PC-9 (cell line): ENCODE data around the gene BCL2L1. TPM values are rescaled to one million over a fixed set of nuclear protein-coding genes. Genes with fewer than 3 reads are reported as not detected.

Experiments used
- BruUV-seq: library from RNA; stranded (reverse); fragments of 400-500 nt; replicated peaks from 2 replicates; lab custom pipeline; 2021; lab: Mats Ljungman, UMichigan
- CTCF ChIA-PET: fragments of 300-600 bp; sonication (Branson Sonifier 250); formaldehyde crosslinking; loops from one replicate; lab custom pipeline; 2022; ENCODE audit warnings: antibody characterized with exemption; lab: Charles Lee
- POLR2A ChIA-PET: fragments of 300-600 bp; sonication (Branson Sonifier 250); formaldehyde crosslinking; loops from one replicate; lab custom pipeline; 2022; ENCODE audit warnings: antibody characterized with exemption; ENCODE audit not compliant: unreplicated experiment; lab: Charles Lee
- DNase-seq, 2 experiments: peaks; one replicate each; pipeline versions ENCODE4 v3.0.0 to v3.0.0-alpha.2; 2015 to 2022; ENCODE audit warnings: mixed read lengths in 1 of 2
- H2AFZ ChIP-seq: fragments of 200-600 bp; sonication (generic); 2 replicates; pipeline ENCODE4 v1.8.1; 2017; ENCODE audit warnings: antibody characterized with exemption
- H3F3A ChIP-seq: fragments of 200-600 bp; sonication (generic); 2 replicates; pipeline ENCODE4 v1.8.1; 2017; ENCODE audit warnings: antibody characterized with exemption, mild to moderate bottlenecking, low read depth; ENCODE audit not compliant: insufficient read depth
- H3K27ac ChIP-seq: fragments of 200-600 bp; sonication (generic); 2 replicates; pipeline ENCODE4 v1.6.1; 2016; ENCODE audit warnings: mixed run types
- H3K27me3 ChIP-seq: fragments of 200-600 bp; sonication (generic); 2 replicates; pipeline ENCODE4 v1.6.1; 2016; ENCODE audit warnings: low read depth, mixed run types; ENCODE audit not compliant: insufficient read depth
- H3K36me3 ChIP-seq: fragments of 200-600 bp; sonication (generic); 2 replicates; pipeline ENCODE4 v1.6.1; 2016; ENCODE audit warnings: low read depth, mixed run types
- H3K4me1 ChIP-seq: fragments of 200-600 bp; sonication (generic); replicated peaks from 2 replicates; pipeline ENCODE4 v1.6.1; 2016; ENCODE audit warnings: mixed run types; ENCODE audit not compliant: insufficient read depth
- H3K4me2 ChIP-seq: fragments of 200-600 bp; sonication (generic); 2 replicates; pipeline ENCODE4 v1.6.1; 2017; ENCODE audit warnings: mixed run types
- H3K4me3 ChIP-seq: fragments of 200-600 bp; sonication (generic); 2 replicates; pipeline ENCODE4 v1.6.1; 2016; ENCODE audit warnings: mixed run types
- H3K79me2 ChIP-seq: fragments of 200-600 bp; sonication (generic); 2 replicates; pipeline ENCODE4 v1.6.1; 2017; ENCODE audit warnings: low read depth, mixed run types
- H3K9me2 ChIP-seq: fragments of 200-600 bp; sonication (generic); 2 replicates; pipeline ENCODE4 v1.8.1; 2017; ENCODE audit warnings: mild to moderate bottlenecking; ENCODE audit not compliant: insufficient read depth
- H3K9me3 ChIP-seq: fragments of 200-600 bp; sonication (generic); 2 replicates; pipeline ENCODE4 v1.8.1; 2016; ENCODE audit warnings: low read depth; ENCODE audit not compliant: insufficient read depth
- H4K20me1 ChIP-seq: fragments of 200-600 bp; sonication (generic); 2 replicates; pipeline ENCODE4 v1.8.1; 2017; ENCODE audit not compliant: insufficient read depth
- EZH2 ChIP-seq: fragments of 200-600 bp; sonication (generic); IDR thresholded peaks from 2 replicates; pipeline ENCODE4 v1.8.0; 2017; ENCODE audit warnings: antibody characterized with exemption, low read depth
- intact Hi-C: fragments of 100-400 bp; cut with micrococcal nuclease; formaldehyde crosslinking; loops from one replicate; pipeline ENCODE4 v1.10.0; 2022; ENCODE audit not compliant: unreplicated experiment
- total RNA-seq: library from RNA; stranded (reverse); gene quantifications from 2 replicates; pipeline ENCODE4 v1.2.3, GENCODE V29; 2021
- TF ChIP-seq, protein P1 (sequence below): fragments of 200-600 bp; sonication (generic); conservative IDR thresholded peaks from 2 replicates; pipeline ENCODE4 v1.6.1; 2017; ENCODE audit warnings: mixed run types, antibody characterized with exemption, mild to moderate bottlenecking, moderate library complexity

Gene BCL2L1
- total RNA-seq, 1 experiment from 2014 or later, result 125 TPM

DNA sequence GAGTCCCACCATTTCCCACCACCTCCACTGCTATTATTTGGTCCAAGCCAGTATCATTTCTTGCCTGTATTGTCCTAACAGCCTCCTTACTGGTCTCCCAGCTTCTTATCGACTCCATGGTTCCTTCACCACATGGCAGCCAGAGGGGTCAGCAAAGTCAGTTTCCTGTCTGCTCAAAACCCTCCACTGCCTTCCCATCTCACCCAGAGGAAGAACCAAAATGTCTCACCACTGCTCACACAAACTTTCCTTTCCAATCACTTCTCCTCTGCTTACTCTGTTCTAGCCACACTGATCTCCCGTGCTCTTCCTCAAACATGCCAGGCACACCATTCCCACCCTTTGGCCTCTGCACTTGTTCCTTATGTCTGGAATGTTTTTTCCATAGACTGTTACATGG is 39.7 kb downstream of the BCL2L1 start:
- H3K4me2 ChIP-seq, result no peak overlapping the region
- intact Hi-C loops, result no loop called here
- peaks cover 31% of the 10 kb centered on the region for H3K4me1 ChIP-seq
- peaks cover 98% of the 10 kb centered on the region for H3K79me2 ChIP-seq
- no peak overlapping the region for H2AFZ ChIP-seq
- no peaks in the 10 kb centered on the region for H3K27me3 ChIP-seq
- ChIA-PET CTCF (no interaction called here), POLR2A (no interaction called here)
- peaks cover 75% of the 10 kb centered on the region for H3K36me3 ChIP-seq
- no peaks in the 10 kb centered on the region for H3K9me3 ChIP-seq
- H3K27ac ChIP-seq, result 0 out of 2 replicates have a peak overlapping the region, but pooled peaks have one; percentile 40
- no peak for DNase-seq
- no peak overlapping the region for H3K4me3 ChIP-seq
- BruUV-seq, result no TSS peak
- TF ChIP-seq EZH2, result no peak
- TF ChIP-seq, protein P1, sequence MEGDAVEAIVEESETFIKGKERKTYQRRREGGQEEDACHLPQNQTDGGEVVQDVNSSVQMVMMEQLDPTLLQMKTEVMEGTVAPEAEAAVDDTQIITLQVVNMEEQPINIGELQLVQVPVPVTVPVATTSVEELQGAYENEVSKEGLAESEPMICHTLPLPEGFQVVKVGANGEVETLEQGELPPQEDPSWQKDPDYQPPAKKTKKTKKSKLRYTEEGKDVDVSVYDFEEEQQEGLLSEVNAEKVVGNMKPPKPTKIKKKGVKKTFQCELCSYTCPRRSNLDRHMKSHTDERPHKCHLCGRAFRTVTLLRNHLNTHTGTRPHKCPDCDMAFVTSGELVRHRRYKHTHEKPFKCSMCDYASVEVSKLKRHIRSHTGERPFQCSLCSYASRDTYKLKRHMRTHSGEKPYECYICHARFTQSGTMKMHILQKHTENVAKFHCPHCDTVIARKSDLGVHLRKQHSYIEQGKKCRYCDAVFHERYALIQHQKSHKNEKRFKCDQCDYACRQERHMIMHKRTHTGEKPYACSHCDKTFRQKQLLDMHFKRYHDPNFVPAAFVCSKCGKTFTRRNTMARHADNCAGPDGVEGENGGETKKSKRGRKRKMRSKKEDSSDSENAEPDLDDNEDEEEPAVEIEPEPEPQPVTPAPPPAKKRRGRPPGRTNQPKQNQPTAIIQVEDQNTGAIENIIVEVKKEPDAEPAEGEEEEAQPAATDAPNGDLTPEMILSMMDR, result no peak
- peaks cover 69% of the 10 kb centered on the region for H3F3A ChIP-seq
- H3K9me2 ChIP-seq, result no peaks in the 10 kb centered on the region
- peaks cover 30% of the 10 kb centered on the region for H4K20me1 ChIP-seq

DNA sequence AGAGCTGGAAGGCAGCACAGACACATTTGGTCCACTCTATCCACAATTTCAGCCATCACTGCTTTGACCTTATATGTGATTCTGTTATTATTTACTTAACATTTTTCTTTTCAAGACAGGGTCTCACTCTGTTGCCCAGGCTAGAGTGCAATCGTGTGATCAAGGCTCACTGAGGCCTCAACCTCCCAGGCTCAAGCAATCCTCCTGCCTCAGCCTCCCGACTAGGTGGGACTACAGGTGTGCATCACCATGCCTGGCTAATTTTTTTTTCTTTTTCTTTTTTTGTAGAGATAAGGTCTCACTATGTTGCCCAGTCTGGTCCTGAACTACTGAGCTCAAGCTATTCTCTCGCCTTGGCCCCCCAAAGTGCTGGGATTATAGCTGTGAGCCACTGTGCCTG is 40.3 kb downstream of the BCL2L1 start:
- peaks cover 37% of the 10 kb centered on the region for H3K4me1 ChIP-seq
- ChIA-PET CTCF (interaction anchor here (0.6 kb wide), 1 partner anchor 11 kb away, joined by 3 read pairs; no protein-coding TSS in a partner anchor), POLR2A (no interaction called here)
- H4K20me1 ChIP-seq, result peaks cover 36% of the 10 kb centered on the region
- H3K4me2 ChIP-seq, result no peak overlapping the region
- H3K4me3 ChIP-seq, result no peak overlapping the region
- TF ChIP-seq EZH2, result no peak
- TF ChIP-seq, protein P1, result no peak
- BruUV-seq, result no TSS peak
- H3K36me3 ChIP-seq, result peaks cover 77% of the 10 kb centered on the region
- no peaks in the 10 kb centered on the region for H3K9me2 ChIP-seq
- intact Hi-C loops, result no loop called here
- DNase-seq, result no peak
- peaks cover 98% of the 10 kb centered on the region for H3K79me2 ChIP-seq
- H3K9me3 ChIP-seq, result no peaks in the 10 kb centered on the region
- H2AFZ ChIP-seq, result no peak overlapping the region
- peak overlapping the region; percentile 40; the same call in 1 of the 2 replicates for H3K27ac ChIP-seq
- no peaks in the 10 kb centered on the region for H3K27me3 ChIP-seq
- H3F3A ChIP-seq, result peaks cover 68% of the 10 kb centered on the region

DNA sequence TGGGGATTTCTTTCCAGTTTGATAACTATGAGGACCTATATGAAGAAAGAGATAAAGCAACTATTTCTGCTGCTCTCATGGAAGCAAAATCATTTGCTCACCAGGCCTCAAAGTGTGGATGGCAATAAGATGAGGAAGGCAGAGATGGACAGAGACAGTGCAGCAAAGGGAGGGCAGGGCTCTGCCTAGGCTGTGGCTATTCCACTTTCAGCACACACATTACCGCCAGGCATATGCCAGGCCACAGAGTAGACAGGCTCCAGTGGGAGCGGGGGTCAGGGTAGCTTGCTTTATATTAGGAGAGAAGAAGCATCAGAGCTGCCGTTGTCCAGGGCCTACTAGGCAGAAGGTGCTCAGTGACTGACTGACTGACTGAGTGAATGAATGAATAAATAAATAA is 40.9 kb downstream of the BCL2L1 start:
- Histone ChIP-seq H3F3A (peaks cover 64% of the 10 kb centered on the region), H3K4me1 (peaks cover 37% of the 10 kb centered on the region)

More for the DNA sequence above, 40.9 kb downstream of the BCL2L1 start:
- no TSS peak for BruUV-seq
- Histone ChIP-seq H3K79me2 (peaks cover 98% of the 10 kb centered on the region), H3K27ac (peak overlapping the region; percentile 40; the same call in 1 of the 2 replicates), H3K4me2 (no peak overlapping the region), H4K20me1 (peaks cover 40% of the 10 kb centered on the region), H2AFZ (no peak overlapping the region), H3K27me3 (no peaks in the 10 kb centered on the region), H3K9me2 (no peaks in the 10 kb centered on the region), H3K36me3 (peaks cover 75% of the 10 kb centered on the region), H3K4me3 (no peak overlapping the region), H3K9me3 (no peaks in the 10 kb centered on the region)
- intact Hi-C loops, result no loop called here
- ChIA-PET POLR2A (no interaction called here), CTCF (interaction anchor here (0.6 kb wide), 1 partner anchor 11 kb away, joined by 3 read pairs; no protein-coding TSS in a partner anchor)
- no peak for DNase-seq
- TF ChIP-seq, protein P1, result no peak
- no peak for TF ChIP-seq EZH2
